HFF-Myc (cell line): Measurements from ENCODE around the gene LIX1L.
"Not testable (repeated sequence)": the region's sequence is repeated elsewhere in the genome, so short reads cannot be mapped to it uniquely, and the experiment has no call there.

ENCODE experiments used
- DNase-seq: peaks from one replicate; pipeline ENCODE4 v3.0.0-alpha.2; 2011; ENCODE audit warnings: low read depth; ENCODE audit errors: extremely low read depth
- H3K4me3 ChIP-seq: replicated peaks from 2 replicates; pipeline ENCODE4 v1.5.1; 2011; ENCODE audit warnings: low read depth, mild to moderate bottlenecking, control low read depth, low read length
- TF ChIP-seq, protein P1 (sequence below): IDR thresholded peaks from 2 replicates; pipeline ENCODE4 v1.5.1; 2012; ENCODE audit warnings: mild to moderate bottlenecking, low read depth, low read length, control low read depth; ENCODE audit errors: missing control alignments

The LIX1L gene

DNA sequence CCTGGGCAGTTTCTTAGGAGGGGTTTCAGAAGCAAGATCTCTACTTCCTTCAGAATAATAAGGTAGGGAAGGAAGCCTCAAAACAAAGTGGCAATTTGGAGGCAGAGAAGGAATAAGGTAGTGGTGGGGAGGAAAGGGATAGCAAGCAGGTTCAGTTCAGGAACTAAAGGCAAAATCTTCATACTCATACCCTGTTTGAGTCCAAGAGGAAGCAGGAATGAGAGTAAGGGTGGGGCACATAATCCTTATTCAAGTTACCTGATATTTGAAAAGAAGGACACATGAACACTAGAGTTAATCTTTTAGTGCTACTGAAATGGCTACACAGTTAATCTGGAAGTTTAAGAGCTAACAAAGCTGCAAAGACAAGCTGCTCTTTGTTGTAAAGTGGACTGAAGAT is 22.1 kb downstream of the LIX1L start:
- no peak overlapping the region for H3K4me3 ChIP-seq
- TF ChIP-seq, protein P1, sequence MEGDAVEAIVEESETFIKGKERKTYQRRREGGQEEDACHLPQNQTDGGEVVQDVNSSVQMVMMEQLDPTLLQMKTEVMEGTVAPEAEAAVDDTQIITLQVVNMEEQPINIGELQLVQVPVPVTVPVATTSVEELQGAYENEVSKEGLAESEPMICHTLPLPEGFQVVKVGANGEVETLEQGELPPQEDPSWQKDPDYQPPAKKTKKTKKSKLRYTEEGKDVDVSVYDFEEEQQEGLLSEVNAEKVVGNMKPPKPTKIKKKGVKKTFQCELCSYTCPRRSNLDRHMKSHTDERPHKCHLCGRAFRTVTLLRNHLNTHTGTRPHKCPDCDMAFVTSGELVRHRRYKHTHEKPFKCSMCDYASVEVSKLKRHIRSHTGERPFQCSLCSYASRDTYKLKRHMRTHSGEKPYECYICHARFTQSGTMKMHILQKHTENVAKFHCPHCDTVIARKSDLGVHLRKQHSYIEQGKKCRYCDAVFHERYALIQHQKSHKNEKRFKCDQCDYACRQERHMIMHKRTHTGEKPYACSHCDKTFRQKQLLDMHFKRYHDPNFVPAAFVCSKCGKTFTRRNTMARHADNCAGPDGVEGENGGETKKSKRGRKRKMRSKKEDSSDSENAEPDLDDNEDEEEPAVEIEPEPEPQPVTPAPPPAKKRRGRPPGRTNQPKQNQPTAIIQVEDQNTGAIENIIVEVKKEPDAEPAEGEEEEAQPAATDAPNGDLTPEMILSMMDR = no peak
- no peak for DNase-seq

GRCh38 chr1:145932522-145933009 is 25.3 kb downstream of the LIX1L start:
- H3K4me3 ChIP-seq, DNase-seq: not testable (repeated sequence)

GRCh38 chr1:145927916-145928643 is 29.7 kb downstream of the LIX1L start:
- H3K4me3 ChIP-seq = peak overlapping the region; percentile 76
- TF ChIP-seq, protein P1 = no peak
- no peak for DNase-seq

GRCh38 chr1:145927063-145927886 is 30.5 kb downstream of the LIX1L start, which contains the start of gene RBM8A:
Gene RBM8A, minus strand, starts transcription at chr1:145927484. Its CDS starts 58 bp downstream, at chr1:145927426.
- peak; percentile 98 for DNase-seq
- TF ChIP-seq, protein P1 = peak; percentile 69
- H3K4me3 ChIP-seq = peak within 1 kb of the TSS; percentile 76

DNA sequence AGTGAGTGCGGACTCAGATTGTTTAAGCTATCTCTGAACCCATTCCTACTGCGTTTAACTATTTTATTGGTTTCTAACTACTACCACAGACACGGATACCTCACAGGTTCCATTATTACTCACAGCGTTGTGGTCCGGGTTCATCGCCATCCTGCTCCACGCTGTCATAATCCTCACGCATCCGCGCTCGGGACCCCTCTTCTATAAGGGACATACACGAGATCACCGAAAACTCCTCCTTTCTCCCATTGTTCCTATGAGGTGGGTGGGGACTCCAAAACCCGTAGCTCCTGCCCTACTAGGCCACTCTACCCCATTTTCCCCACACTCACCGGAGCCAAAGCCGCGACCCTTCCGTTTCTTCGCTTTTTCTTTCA is 31.1 kb downstream of the LIX1L start:
- TF ChIP-seq, protein P1 = no peak
- no peak for DNase-seq
- H3K4me3 ChIP-seq = peak overlapping the region; percentile 76

DNA sequence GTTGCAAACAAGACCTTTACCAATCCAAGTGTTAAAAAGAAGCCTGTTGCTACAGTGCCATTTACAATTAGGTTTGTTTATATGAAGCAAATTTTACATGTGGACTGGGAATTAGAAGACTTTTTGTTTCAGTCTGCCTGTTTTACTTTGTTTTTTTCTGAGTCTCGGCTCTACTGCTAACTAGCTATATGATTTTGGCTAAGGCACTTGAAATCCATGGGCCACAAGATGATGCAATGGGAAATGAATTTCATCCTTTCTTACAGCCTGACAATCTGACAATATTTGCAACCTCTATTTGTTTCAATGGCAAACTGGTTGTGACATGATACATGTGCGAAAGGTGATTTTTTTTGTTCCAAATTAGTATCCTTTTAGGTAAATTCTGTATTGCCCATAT is 35.6 kb downstream of the LIX1L start:
- DNase-seq = no peak
- TF ChIP-seq, protein P1 = no peak

GRCh38 chr1:145920297-145920696 is 37.5 kb downstream of the LIX1L start:
- H3K4me3 ChIP-seq, DNase-seq: not testable (repeated sequence)

More for the DNA sequence above, 35.6 kb downstream of the LIX1L start:
- H3K4me3 ChIP-seq = no peak overlapping the region
